ENCODE data around the gene APBB1IP. TPM values are rescaled to one million over a fixed set of nuclear protein-coding genes. Genes with fewer than 3 reads are reported as not detected.

APBB1IP gene
- total RNA-seq, 1 experiment from 2014 or later, result 0.22 TPM

DNA sequence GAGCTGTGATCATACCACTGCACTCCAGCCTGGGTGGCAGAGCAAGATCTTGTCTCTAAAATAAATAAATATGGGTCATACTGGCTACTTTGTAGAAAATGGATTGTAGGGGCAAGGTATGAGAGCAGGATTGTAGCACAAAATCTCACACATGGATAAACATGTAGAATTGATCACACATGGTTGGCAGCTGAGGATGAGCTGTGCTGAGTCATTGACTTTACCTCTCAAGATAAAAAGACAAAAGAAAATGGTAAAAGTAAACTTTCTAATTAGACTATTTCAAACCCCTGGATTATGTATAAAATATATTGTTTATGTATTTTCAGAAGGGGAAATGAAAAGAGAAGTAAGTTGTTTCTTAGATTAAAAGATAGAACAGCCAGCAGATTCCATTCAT is 69.3 kb downstream of the APBB1IP start:
- H3K36me3 Mint-ChIP-seq, result no peaks in the 10 kb centered on the region
- ATAC-seq (no peak), DNase-seq (ENCODE audit: low spot score) (no peak)
- no peak overlapping the region for H3K27ac Mint-ChIP-seq
- no peak overlapping the region for H3K4me3 Mint-ChIP-seq
- ChIA-PET CTCF (interaction anchor here (1.2 to 1.3 kb wide), 2 partner anchors 24 to 27 kb away, joined by 3 to 6 read pairs; no protein-coding TSS in a partner anchor), POLR2A (no interaction called here)
- no peaks in the 10 kb centered on the region for H3K4me1 Mint-ChIP-seq
- TF ChIP-seq, protein P1, sequence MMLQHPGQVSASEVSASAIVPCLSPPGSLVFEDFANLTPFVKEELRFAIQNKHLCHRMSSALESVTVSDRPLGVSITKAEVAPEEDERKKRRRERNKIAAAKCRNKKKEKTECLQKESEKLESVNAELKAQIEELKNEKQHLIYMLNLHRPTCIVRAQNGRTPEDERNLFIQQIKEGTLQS (CRISPR knock-in tag; conservative IDR thresholded peaks at IDR 0.05), result no peak
- TF ChIP-seq, protein P2, sequence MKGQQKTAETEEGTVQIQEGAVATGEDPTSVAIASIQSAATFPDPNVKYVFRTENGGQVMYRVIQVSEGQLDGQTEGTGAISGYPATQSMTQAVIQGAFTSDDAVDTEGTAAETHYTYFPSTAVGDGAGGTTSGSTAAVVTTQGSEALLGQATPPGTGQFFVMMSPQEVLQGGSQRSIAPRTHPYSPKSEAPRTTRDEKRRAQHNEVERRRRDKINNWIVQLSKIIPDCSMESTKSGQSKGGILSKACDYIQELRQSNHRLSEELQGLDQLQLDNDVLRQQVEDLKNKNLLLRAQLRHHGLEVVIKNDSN (CRISPR knock-in tag; IDR thresholded peaks at IDR 0.05), result no peak
- TF ChIP-seq RORB (CRISPR knock-in tag; IDR thresholded peaks at IDR 0.05), result no peak
- no peak for TF ChIP-seq RELA (CRISPR knock-in tag; IDR thresholded peaks at IDR 0.05; ENCODE audit: borderline replicate concordance)
- TF ChIP-seq NFYB (CRISPR knock-in tag; conservative IDR thresholded peaks at IDR 0.05; ENCODE audit: low read depth), result no peak
- TF ChIP-seq, protein P3, sequence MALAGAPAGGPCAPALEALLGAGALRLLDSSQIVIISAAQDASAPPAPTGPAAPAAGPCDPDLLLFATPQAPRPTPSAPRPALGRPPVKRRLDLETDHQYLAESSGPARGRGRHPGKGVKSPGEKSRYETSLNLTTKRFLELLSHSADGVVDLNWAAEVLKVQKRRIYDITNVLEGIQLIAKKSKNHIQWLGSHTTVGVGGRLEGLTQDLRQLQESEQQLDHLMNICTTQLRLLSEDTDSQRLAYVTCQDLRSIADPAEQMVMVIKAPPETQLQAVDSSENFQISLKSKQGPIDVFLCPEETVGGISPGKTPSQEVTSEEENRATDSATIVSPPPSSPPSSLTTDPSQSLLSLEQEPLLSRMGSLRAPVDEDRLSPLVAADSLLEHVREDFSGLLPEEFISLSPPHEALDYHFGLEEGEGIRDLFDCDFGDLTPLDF (CRISPR knock-in tag; IDR thresholded peaks at IDR 0.05), result no peak
- no peak for TF ChIP-seq ZNF416 (CRISPR knock-in tag; IDR thresholded peaks at IDR 0.05)
- TF ChIP-seq, protein P4, sequence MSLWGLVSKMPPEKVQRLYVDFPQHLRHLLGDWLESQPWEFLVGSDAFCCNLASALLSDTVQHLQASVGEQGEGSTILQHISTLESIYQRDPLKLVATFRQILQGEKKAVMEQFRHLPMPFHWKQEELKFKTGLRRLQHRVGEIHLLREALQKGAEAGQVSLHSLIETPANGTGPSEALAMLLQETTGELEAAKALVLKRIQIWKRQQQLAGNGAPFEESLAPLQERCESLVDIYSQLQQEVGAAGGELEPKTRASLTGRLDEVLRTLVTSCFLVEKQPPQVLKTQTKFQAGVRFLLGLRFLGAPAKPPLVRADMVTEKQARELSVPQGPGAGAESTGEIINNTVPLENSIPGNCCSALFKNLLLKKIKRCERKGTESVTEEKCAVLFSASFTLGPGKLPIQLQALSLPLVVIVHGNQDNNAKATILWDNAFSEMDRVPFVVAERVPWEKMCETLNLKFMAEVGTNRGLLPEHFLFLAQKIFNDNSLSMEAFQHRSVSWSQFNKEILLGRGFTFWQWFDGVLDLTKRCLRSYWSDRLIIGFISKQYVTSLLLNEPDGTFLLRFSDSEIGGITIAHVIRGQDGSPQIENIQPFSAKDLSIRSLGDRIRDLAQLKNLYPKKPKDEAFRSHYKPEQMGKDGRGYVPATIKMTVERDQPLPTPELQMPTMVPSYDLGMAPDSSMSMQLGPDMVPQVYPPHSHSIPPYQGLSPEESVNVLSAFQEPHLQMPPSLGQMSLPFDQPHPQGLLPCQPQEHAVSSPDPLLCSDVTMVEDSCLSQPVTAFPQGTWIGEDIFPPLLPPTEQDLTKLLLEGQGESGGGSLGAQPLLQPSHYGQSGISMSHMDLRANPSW (CRISPR knock-in tag; conservative IDR thresholded peaks at IDR 0.05; ENCODE audit: low read depth), result no peak
- TF ChIP-seq TCF7 (CRISPR knock-in tag; IDR thresholded peaks at IDR 0.05; ENCODE audit: low read depth), result no peak
- no peaks in the 10 kb centered on the region for H3K27me3 Mint-ChIP-seq (ENCODE audit: low read depth)
- no peaks in the 10 kb centered on the region for H3K9me3 Mint-ChIP-seq

DNA sequence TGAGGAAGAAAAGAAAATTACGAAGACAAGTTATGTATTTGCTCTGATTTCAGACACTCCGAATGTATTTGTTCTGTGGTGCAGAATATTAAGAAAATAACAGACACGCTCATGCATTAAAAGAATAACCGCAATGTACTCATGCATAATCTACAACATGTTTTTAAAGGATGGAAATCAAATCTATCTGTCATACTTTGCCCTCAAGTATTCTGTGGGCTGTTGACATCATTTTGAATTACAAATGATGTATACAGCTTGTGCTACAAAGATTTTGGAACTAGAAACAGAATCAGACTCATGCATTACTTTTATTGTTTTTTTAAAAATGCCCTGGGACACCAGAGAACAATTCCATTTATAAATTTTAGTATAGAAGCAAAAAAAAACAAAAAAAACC is 69.9 kb downstream of the APBB1IP start:
- no peak for DNase-seq (ENCODE audit: low spot score)
- CTCF ChIA-PET, result interaction anchor here (1.3 kb wide), 1 partner anchor 26 kb away, joined by 6 read pairs; no protein-coding TSS in a partner anchor
- Mint-ChIP-seq H3K9me3 (peaks cover 6% of the 10 kb centered on the region), H3K27ac (no peak overlapping the region), H3K27me3 (ENCODE audit: low read depth) (no peaks in the 10 kb centered on the region), H3K4me1 (no peaks in the 10 kb centered on the region), H3K36me3 (no peaks in the 10 kb centered on the region), H3K4me3 (no peak overlapping the region)
- POLR2A ChIA-PET, result no interaction called here
- TF ChIP-seq, protein P5, sequence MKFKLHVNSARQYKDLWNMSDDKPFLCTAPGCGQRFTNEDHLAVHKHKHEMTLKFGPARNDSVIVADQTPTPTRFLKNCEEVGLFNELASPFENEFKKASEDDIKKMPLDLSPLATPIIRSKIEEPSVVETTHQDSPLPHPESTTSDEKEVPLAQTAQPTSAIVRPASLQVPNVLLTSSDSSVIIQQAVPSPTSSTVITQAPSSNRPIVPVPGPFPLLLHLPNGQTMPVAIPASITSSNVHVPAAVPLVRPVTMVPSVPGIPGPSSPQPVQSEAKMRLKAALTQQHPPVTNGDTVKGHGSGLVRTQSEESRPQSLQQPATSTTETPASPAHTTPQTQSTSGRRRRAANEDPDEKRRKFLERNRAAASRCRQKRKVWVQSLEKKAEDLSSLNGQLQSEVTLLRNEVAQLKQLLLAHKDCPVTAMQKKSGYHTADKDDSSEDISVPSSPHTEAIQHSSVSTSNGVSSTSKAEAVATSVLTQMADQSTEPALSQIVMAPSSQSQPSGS (CRISPR knock-in tag; IDR thresholded peaks at IDR 0.05; ENCODE audit: borderline replicate concordance, low read depth), result no peak
- TF ChIP-seq, protein P6, sequence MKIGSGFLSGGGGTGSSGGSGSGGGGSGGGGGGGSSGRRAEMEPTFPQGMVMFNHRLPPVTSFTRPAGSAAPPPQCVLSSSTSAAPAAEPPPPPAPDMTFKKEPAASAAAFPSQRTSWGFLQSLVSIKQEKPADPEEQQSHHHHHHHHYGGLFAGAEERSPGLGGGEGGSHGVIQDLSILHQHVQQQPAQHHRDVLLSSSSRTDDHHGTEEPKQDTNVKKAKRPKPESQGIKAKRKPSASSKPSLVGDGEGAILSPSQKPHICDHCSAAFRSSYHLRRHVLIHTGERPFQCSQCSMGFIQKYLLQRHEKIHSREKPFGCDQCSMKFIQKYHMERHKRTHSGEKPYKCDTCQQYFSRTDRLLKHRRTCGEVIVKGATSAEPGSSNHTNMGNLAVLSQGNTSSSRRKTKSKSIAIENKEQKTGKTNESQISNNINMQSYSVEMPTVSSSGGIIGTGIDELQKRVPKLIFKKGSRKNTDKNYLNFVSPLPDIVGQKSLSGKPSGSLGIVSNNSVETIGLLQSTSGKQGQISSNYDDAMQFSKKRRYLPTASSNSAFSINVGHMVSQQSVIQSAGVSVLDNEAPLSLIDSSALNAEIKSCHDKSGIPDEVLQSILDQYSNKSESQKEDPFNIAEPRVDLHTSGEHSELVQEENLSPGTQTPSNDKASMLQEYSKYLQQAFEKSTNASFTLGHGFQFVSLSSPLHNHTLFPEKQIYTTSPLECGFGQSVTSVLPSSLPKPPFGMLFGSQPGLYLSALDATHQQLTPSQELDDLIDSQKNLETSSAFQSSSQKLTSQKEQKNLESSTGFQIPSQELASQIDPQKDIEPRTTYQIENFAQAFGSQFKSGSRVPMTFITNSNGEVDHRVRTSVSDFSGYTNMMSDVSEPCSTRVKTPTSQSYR (CRISPR knock-in tag; IDR thresholded peaks at IDR 0.05), result no peak
- ATAC-seq, result no peak

DNA sequence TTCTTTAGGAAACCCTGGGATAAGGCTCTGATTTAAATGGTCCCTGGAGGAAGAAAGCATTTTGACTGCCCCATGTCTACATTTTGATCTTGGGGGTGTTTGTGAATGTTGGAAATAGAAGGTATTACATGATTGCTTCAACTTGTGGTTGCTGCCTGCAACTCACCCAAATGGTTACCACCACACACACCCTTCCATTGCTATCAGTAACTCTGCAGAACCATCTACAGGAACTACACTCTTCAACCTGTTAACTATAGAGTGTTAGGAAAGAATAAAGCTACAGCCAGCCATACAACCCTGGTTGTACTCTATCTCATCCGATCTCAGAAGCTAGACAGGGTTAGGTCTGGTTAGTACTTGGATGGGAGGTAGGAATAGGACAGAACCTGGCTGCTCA is 71.2 kb downstream of the APBB1IP start:
- no peak overlapping the region for H3K27ac Mint-ChIP-seq
- H3K36me3 Mint-ChIP-seq, result no peaks in the 10 kb centered on the region
- H3K4me3 Mint-ChIP-seq, result no peak overlapping the region
- no peaks in the 10 kb centered on the region for H3K27me3 Mint-ChIP-seq (ENCODE audit: low read depth)
- no peaks in the 10 kb centered on the region for H3K4me1 Mint-ChIP-seq
- H3K9me3 Mint-ChIP-seq, result peaks cover 11% of the 10 kb centered on the region
- CTCF ChIA-PET, result no interaction called here
- ATAC-seq (no peak), DNase-seq (ENCODE audit: low spot score) (no peak)
- POLR2A ChIA-PET, result no interaction called here
- TF ChIP-seq FOXJ3 (CRISPR knock-in tag; IDR thresholded peaks at IDR 0.05; ENCODE audit: borderline replicate concordance) (no peak), ZNF219 (CRISPR knock-in tag; IDR thresholded peaks at IDR 0.05; ENCODE audit: borderline replicate concordance) (no peak)
- TF ChIP-seq, protein P6 (CRISPR knock-in tag; IDR thresholded peaks at IDR 0.05), result no peak
- TF ChIP-seq, protein P7, sequence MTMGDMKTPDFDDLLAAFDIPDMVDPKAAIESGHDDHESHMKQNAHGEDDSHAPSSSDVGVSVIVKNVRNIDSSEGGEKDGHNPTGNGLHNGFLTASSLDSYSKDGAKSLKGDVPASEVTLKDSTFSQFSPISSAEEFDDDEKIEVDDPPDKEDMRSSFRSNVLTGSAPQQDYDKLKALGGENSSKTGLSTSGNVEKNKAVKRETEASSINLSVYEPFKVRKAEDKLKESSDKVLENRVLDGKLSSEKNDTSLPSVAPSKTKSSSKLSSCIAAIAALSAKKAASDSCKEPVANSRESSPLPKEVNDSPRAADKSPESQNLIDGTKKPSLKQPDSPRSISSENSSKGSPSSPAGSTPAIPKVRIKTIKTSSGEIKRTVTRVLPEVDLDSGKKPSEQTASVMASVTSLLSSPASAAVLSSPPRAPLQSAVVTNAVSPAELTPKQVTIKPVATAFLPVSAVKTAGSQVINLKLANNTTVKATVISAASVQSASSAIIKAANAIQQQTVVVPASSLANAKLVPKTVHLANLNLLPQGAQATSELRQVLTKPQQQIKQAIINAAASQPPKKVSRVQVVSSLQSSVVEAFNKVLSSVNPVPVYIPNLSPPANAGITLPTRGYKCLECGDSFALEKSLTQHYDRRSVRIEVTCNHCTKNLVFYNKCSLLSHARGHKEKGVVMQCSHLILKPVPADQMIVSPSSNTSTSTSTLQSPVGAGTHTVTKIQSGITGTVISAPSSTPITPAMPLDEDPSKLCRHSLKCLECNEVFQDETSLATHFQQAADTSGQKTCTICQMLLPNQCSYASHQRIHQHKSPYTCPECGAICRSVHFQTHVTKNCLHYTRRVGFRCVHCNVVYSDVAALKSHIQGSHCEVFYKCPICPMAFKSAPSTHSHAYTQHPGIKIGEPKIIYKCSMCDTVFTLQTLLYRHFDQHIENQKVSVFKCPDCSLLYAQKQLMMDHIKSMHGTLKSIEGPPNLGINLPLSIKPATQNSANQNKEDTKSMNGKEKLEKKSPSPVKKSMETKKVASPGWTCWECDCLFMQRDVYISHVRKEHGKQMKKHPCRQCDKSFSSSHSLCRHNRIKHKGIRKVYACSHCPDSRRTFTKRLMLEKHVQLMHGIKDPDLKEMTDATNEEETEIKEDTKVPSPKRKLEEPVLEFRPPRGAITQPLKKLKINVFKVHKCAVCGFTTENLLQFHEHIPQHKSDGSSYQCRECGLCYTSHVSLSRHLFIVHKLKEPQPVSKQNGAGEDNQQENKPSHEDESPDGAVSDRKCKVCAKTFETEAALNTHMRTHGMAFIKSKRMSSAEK (CRISPR knock-in tag; IDR thresholded peaks at IDR 0.05; ENCODE audit: borderline replicate concordance), result no peak
